GM21390 (cell line): ENCODE data around the gene CEBPB.
"Not testable (repeated sequence)": the region's sequence is repeated elsewhere in the genome, so short reads cannot be mapped to it uniquely, and the experiment has no call there.

ENCODE experiments used
- ATAC-seq: cut with Tn5 transposase; IDR thresholded peaks from one replicate; pipeline ENCODE4 v1.9.1; 2021; ENCODE audit not compliant: unreplicated experiment

CEBPB gene

DNA sequence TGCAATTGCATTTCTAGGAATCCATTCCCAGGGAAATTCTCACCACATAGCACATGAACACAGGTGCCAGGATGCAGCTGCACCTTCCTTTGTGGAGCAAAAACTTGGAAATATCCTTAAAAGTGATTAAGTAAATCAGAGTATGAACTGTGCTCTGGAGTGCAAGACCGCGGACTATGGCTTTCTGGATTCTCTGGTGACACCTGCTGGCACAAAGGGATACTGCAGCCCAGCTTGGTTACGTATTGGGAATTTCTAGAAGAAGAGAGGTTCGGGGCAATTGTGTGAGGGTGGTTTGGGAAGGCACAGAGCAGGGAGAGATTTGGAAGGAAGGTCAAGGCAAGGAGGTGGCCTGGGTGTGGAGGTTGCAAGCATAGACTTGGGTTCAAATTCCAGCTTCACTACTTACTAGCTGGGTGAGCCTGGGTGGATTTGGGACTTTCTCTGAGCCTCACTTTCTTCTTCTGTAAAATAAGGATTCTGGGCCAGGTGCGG lies 21.3 kb upstream of the CEBPB start:
- no peak for ATAC-seq

DNA sequence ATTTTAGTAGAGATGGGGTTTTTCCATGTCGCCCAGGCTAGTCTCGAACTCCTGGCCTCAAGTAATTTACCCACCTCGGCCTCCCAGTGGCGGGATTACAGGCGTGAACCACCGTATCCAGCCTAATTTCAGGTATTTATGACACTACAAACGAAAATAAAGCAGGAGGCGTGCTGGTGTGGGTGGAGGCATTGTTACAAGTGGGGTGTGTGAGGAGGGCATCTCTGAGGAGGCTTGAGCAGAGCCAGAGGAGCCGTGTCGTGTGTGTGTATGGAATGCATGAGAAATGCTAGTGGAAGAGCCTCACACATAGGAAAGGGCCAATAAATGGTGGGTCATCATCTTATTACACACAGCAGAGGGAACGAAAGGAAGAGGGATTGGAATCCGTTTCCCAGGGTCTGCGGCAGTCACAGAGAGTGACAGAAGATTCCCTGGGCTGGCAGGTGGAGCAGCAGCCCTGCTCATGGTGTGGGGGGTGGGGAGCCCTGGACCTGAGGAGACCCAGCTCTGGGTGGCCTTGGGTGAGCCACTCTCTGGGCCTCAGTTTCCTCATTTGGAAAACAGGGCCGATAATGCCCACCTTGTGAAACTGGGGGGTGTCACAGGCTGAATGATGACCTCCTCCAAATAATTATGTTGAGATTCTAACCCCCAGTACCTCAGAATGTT lies 19.9 kb upstream of the CEBPB start:
- no peak for ATAC-seq

DNA sequence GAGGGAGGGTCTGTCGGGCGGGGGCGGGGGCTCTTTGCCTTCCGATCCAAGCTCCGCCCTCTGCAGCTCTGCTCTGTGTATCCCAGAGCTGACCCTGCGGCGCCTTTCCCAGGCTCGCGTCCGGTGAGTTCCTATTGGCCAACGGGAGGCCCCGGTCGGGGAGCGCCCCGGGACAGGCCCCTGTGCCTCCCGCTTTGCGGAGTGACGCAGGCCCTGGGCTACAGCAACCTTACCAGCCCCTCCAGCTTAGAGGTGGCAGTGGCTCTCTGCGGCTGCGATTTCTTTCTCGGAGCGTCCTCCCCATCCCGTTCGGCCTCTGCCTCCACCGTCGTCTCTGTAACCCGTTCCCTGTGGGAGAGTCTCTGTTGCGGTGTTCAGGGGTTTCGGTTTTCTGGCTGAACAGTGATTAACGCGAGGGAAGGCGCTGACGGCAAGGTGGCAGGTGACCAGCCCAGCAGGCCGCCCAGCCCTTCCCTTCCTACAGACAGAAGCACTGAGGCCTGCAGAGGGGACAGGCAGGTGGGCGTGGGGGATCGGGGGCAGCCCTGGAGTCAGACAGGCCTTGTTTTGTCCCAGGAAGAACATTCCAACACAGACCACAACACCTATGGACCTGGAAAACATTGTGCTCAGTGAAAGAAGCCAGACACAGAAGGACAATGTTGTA lies 18.1 kb upstream of the CEBPB start:
- ATAC-seq, result no peak

DNA sequence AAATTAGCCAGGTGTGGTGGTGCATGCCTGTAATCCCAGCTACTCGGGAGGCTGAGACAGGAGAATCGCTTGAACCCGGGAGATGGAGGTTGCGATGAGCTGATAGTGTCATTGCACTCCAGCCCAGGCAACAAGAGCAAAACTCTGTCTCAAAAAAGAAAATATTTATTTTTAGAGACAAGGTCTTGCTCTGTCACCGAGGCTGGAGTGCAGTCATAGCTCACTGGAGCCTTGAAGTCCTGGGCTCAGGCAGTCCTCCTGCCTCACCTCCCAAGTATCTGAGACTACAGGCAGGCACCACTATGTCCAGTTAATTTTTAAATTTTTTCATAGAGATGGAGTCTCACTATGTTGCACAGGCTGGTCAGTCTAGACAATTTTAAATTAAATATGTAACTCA lies 16.2 kb upstream of the CEBPB start:
- no peak for ATAC-seq

DNA sequence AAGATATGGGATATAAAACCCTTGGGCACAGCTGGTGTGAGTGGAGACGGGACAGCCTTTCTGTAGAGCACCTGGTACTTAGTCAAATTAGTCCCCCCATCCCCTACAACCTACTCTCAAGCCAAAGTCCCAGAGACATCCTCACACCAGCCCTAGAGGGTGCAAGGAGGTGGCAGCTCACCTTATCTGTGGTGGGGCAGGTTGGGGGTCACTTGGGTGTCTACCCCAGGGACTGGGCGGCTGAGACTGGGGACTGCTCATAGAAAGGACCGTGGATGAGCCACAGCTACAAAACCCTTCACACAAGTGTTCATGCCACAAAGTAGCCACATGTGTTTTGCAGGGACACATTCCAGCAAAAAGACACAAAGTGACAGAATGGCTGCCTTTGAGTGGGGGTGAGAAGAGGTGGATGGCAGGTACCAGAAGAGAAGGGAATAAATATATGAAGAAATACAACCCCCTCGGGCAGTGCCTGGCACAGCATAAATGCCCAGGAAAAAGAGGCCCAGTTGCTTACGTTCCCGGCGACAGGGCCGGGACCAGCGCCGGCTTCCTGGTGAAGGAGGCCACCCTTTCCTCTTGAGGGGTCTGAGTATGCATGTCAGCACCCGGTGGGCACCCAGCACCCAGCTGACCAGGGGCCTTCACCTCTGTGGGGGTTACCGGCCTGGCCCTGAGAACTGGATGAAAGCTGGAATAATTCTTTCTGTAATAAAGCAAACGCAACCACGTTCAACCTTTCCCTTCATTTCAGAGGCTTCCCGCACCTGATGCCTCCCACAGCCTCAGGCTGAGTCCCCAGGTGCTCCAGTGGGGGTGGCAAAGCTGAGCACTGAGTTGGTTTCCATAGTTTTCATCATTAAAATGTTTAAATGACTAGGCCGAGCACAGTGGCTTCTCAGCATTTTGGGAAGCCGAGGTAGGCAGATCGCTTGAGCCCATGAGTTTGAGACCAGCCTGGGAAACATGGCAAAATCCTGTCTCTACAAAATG lies 14.4 kb upstream of the CEBPB start:
- no peak for ATAC-seq

DNA sequence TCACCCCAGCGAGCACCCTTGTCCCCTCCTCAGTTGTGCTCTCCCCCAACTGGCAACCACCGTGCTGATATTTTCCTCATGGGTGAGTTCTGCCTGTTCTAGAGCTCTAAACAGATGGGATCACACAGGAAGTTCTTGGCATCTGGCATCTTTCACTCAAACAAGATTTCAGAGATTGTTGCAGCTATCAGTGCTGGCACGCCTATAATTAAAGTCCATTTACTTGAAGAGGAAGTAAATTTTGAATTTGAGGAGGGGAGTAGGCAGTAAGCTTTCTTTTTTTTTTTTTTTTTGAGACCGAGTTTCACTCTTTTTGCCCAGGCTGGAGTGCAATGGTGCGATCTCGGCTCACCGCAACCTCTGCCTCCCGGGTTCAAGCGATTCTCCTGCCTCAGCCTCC lies 12.0 kb upstream of the CEBPB start:
- not testable (repeated sequence) for ATAC-seq

DNA sequence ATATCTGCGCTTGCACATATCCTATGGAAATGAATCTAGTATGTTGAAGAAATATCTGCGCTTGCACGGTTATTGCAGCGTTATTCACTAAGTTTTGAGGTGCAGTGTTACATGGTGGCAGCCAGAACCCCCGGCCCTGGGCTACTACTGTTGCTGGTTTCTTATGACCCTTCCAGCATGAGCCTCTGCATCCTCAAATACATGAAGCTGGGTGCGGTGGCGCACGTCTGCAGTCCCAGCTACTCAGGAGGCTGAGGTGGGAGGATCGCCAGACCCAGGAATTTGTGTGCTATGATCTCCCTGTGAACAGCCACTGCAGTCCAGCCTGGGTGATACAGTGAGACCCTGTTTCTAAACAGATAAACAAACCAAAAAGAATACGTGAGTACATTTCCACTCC lies 9.3 kb upstream of the CEBPB start:
- ATAC-seq, result no peak

DNA sequence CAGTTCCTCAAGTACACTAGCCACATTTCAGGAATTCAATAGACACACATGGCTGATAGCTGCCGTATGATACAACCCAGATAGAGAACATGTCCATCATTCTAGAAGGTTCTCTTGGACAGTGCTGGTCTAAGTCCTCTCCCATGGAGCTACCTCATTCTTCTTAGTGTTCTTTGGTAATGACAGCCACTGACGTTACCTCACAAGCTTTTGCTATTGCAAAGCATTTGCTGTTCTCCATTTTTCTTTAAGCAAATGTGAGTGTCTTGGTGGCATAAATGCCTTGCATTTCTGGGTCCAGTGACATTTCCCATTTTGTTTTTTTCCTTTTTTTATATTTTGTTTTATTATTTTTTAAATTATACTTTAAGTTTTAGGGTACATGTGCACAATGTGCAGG lies 8.3 kb upstream of the CEBPB start:
- no peak for ATAC-seq

DNA sequence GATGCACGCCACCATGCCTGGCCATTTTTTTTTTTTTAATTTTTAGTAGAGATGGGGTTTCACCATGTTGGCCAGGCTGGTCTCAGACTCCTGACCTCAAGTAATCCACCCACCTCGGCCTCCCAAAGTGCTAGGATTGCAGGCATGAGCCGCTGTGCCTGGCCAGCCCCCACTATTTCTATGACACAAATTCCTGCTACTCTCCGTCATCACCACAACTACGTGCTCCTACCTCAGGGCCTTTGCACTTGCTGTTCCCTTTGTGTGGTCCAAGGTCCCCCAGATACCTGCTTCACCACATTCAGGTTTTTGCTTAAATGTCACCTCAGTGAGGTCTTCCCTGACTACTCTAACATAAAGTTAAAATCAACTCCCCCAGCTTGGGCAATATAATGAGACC lies 5.2 kb upstream of the CEBPB start:
- no peak for ATAC-seq

DNA sequence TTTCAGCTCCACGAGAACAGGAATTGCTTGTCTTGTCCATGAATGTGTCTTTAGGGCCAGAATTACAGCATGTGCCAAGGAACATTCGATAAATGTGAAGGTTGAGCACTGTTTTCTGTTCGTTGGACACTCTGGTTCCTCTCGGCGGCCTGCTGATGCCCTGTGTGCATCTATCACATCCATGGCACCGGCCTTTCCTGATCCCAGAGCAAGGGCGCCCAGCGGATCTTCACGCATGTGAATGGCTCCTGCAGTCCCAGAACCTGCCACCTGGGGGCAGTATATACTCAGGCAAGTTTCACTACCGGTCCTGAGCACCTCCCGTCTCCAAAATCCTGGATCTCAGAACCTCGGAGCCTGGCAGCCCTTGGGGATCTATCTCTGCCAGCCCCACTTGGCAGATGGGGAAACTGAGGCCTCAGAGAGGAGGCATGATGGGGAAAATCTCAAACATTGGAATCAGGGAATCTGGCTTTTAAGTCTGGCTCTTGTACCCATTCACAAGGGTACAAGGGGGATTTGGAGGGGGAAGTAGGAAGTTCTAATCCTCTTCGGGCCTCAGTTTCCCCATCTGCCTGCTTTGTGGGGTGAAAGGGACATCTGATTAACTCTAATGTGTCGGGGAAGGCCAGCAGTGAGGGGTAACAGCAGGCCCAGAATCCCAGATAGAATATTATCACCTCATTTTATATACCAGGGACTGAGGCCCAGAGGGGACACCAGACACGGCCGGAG lies 4.3 kb upstream of the CEBPB start:
- no peak for ATAC-seq

DNA sequence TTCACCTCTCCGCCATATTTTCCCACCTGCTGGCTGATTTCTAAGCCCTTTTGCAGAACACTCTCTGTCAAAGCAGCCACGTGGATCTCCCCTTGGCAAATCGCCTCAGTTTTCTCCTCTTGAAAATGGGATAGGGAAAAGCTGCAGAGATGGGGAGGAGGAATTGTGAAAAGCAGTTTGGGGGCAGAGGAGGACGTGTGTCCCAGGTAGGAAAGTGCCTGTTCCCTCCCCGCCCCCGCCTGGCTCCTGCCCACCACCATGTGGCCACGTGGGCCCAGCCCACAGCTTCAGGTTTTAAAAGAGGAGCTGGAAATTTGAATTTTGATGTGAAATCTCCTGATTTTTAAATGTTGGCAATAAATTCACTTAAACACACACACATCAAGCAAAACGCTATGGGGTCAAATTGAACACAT lies 3.6 kb upstream of the CEBPB start:
- no peak for ATAC-seq

DNA sequence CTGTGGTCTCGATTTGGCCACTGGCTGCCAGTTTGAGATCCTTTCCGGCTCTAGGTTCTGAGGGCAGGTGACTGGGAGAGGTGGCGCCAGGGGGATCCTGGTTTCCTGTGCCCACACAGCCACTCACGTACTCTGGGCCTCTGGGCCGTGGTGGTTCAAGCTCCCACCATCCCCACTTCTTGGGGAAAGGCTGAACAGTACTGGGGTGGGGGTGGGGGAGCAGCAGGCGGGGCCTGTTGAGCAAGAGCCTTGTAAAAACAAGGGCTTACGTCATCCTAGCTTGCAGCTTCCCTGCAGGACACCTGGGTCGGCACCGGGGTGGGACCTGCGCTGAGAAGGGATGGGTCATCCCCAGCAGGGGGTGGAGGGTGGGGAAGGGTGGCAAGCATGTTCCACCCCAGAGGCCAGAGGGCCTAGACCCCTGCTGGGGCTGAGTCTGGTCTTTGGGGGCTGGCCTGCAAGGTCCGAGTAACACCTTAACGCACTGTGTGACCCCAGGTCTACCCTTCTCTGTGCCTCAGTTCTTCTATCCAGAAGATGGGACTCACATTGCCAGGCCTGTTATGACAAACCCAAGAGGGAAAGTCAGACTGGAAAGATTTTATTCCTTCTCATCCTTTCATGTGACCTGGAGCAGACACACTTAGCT lies 3.1 kb upstream of the CEBPB start:
- no peak for ATAC-seq

DNA sequence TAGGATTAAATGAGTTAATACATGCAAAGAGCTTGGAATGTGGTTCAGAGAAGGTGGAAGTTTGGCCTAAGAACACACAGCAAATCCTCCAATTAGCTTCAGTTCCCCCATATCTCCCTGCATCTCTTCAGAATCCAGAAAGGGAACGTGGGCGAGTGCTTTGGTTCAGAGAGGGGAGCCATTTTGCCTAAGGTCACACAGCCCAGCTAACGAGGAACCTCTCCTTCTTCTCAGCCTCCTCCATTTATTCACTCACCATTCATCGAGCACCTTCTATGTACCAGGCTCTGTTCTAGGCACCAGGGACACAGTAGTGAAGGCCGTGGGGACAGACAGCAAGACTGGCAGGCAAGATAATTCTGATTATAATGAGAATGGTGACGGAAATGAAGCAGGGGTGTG lies 2.3 kb upstream of the CEBPB start:
- ATAC-seq, result no peak

DNA sequence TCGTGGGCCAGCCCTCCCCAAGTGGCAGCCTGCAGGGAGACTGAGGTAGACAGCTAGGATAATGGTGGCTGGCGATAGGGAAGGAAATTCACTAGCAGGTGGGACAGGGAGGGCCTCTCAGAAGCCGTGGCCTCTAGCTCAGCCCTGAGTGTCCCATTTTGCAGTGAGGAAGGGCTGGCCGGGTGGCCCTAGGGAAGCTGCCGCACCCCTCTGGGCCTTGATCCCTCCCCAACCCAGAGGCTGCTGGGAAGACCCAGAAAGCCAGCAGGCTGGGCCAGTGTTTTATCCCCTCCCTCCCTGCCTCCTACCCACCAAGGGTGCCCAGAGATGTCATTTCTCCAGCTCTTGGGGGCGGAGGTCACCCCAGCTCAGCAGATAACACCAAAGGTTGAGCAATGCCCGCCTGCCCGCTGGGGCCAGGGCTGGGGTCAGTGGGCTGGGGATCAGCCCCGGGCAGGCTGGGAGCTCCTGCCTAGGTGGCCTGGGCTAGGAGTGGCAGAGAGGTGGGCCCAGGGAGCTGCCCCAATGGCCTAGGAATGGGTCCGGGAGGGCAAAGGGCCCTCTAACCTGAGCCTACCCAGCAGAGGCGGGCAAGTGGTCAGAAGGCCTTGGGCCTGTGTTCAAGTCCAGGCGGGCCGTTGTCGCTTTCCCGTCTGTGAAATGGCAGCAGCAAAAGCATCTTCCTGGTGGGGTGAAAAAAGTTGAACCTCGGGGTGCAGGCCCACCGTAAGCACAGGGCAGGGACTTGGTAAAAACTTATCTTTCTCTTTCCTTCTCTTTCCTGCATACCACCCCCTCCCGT lies 1.6 kb upstream of the CEBPB start:
- no peak for ATAC-seq

DNA sequence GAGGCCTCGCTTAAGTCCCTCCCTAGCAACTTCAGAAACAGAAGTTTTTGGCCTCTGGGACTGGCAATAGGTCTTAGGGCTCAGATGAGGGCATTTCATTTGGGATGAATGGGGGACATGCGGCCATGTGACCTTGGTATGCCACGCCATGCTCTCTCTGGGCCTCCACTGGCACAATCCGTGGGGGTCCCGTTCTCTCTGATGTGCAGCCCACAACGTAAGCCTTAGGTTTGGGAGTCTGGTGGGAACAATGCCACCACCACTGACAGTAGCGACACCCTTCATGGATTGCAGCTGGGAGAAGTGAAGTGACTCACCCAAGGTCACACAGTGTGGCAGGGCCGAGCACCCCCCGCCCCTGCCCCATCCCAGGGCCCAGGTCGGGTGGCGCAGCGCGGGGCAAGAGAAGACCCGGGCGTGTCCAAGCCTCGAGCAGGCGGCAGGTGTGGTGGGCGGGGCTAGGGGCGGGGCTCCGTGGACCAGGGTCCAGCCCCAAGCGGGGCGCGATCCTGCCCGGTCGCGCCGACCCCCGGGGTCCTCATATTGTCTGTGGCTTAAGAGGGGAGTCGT lies 864 bp upstream of the CEBPB start:
- no peak for ATAC-seq

DNA sequence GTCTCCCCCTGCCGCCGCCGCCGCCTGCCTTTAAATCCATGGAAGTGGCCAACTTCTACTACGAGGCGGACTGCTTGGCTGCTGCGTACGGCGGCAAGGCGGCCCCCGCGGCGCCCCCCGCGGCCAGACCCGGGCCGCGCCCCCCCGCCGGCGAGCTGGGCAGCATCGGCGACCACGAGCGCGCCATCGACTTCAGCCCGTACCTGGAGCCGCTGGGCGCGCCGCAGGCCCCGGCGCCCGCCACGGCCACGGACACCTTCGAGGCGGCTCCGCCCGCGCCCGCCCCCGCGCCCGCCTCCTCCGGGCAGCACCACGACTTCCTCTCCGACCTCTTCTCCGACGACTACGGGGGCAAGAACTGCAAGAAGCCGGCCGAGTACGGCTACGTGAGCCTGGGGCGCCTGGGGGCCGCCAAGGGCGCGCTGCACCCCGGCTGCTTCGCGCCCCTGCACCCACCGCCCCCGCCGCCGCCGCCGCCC lies 474 bp downstream of the CEBPB start:
- ATAC-seq, result peak; percentile 20

DNA sequence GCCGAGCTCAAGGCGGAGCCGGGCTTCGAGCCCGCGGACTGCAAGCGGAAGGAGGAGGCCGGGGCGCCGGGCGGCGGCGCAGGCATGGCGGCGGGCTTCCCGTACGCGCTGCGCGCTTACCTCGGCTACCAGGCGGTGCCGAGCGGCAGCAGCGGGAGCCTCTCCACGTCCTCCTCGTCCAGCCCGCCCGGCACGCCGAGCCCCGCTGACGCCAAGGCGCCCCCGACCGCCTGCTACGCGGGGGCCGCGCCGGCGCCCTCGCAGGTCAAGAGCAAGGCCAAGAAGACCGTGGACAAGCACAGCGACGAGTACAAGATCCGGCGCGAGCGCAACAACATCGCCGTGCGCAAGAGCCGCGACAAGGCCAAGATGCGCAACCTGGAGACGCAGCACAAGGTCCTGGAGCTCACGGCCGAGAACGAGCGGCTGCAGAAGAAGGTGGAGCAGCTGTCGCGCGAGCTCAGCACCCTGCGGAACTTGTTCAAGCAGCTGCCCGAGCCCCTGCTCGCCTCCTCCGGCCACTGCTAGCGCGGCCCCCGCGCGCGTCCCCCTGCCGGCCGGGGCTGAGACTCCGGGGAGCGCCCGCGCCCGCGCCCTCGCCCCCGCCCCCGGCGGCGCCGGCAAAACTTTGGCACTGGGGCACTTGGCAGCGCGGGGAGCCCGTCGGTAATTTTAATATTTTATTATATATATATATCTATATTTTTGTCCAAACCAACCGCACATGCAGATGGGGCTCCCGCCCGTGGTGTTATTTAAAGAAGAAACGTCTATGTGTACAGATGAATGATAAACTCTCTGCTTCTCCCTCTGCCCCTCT lies 1.1 kb downstream of the CEBPB start:
- ATAC-seq, result peak; percentile 27
